Activated effector memory CD4-positive, alpha-beta T cell treated with Interleukin-2 at 50 U/mL for 16 hours (primary cell): ENCODE measurements around the gene CCDC57.

Experiments used
- DNase-seq: peaks from one replicate; pipeline ENCODE4 v3.0.0-alpha.2; 2020

CCDC57 gene

DNA sequence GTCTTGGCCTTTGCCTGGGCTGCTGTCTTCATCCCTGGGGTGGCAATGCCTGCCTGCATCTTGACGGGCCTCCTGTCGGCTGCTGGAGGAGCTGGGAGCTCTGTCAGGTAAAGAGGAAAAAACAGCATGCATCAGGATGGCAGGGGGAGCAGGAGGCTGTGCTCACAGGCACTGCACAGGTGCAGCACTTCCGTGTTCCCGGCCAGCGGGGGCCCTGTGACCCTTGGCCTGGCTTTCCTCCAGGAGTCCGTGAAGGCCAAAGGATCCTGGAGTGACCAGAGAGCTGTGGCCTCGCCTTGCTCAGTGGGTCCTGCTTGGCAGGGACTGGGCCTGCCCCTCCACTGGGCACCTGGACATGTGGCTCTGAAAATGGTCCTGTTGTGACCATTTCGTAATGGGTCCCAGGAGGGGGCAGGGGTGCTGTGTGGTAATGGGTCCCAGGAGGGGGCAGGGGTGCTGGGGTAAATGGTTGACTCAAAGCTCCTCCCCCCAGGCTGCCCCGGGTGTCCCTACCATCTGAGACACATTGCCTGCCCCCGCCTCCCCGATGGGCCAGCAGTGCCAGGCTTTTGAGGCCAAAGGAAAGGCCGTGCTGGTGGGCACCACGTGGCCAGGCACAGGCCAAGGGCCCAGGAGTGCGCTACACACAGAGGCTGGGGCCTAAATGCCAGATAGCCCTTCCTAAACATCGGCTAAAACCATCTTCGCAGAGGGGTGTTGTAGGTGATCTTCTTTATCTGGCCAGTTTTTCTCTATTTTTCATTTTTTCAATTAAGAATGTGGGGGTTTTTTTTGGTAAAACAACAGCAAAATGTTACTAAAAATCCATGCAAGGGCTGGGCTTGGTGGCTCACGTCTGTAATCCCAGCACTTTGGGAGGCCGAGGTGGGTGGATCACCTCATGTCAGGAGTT lies 110.6 kb downstream of the CCDC57 start:
- DNase-seq, result no peak

DNA sequence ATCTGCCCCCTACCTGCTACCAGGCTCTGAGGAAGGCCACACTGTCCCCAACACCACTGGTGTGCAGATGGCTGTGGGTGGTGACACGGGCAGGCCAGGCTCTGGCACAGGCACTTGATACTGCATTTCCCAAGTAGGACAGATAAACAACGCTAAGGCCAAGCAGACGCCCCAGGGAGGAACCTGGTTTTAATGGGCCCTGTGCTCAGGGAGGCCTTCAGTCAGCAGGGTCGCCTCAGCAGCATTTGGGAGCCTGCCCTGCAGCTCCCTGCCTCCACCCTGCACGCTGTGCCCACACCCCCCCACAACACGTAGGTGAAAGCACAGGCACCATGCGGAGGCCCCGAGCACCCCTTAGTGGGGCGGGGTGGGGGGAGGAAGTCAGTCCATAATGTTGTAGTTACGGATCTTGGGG lies 111.3 kb downstream of the CCDC57 start:
- no peak for DNase-seq

DNA sequence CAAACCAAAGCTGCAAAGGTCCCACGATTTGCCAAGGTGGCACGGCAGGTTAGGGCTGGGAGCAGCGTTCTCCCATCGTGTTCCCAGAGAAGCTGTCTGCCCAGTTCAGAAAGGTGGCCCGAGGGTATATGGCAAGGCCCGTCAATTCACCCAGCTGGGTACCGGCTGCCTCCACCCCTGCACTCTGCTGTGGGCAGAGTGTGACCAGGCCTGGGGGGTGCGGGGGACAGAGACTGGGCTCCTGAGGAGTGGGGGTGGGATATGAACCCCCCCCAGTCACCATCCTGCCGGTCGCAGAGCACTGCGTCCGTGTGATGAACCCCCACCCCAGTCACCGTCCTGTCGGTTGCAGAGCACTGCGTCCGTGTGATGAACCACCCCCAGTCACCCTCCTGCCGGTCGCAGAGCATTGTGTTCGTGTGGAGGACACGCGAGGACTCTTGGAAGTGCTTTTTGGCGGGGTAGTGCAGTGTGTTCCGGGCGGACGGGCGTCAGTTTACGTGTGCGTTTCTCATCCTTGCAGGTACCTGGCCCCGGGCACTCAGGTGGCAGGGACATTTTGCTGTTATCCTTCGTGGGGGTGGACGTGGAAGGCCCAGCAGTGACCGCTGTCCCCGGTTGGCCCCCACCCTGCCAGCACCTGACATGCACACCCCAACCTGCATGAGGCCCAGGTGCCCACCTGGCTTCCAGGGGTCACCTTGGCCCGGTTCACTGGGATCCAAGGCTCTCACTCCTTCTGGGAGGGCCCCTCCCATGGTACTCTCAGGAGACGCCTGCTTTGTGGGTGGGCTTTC lies 111.9 kb downstream of the CCDC57 start:
- DNase-seq, result no peak

DNA sequence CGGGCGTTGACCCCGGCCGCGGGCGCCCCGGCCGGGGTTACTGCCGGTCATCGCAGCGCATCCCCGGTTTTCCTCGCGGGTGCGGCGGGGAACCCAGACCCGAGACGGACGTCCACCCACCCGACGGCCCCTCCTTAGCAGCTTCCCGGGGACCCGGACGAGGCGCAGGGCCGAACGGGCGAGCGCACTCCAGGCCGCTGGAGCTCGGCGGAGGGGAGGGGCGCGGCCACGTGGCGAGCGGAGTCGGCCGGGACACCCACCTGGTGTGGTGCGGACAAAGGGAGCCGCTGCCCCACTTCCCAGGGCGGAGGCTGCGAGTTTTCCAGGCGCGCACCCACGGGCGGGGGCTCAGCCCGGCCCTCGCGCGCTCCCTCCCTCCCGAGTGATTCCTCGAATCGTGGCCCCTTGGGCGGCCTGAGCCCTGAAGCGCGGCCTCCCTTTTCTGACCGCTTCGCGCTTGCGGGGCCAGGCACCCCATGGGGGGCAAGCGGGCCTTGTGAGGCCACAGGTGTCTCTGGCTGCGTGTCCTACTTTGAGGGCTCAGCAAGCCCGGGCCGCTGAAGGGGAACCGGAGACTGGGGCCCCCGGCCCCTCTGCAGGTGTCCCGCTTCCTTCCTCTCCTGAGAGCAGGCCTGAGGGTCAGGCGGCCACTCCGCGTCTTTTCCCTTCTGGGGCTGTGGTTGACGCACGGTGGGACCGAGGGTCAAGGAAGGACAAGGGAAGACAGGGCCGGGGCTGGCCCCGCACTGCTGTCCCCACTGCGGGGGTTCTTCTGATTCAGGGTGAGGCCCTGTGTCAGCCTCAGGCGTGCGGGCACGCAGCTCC lies 113.5 kb downstream of the CCDC57 start:
- no peak for DNase-seq

DNA sequence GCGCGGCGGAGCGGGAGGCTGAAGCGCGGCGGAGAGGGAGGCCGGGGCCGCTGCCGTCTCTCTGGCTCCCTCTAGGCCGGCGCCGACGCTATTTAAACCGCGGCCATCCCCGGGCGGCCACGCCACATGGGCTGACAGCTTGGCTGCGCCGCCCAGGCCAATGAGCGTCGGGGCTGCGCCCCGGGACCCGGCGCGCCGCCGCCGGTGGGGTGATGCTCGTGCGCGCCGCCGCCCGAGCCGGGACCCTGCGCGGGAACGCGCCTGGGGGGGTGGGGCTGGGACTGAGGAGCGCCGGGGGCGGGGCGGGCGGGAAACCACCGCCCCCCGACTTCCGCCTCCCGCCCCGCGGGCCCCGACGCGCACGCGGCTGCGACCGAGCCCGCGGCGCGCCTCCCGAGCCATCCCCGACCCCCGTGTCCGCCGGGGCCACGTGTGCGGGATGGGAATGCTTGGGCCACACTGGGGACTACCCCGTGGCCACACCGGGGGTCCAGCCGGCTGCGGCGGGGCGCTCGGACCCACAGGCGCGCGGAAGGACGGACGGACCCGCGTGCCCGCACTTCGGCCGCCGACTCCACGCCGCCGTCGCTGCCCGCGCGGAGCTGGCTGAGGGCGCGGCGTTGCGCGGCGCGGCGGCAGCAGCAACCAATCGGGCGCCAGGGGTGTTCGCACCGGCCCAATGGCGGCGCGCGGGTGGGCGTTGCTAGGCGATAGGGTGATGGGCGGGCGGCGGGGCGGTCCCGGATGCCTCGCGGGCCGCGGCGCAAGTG lies 114.3 kb downstream of the CCDC57 start, which contains the start of gene FASN:
FASN (minus strand) TSS at position 68 of the 770 bp plus-strand sequence. CDS start 1,791 bp downstream, outside the sequence.
- peak; percentile 89 for DNase-seq

DNA sequence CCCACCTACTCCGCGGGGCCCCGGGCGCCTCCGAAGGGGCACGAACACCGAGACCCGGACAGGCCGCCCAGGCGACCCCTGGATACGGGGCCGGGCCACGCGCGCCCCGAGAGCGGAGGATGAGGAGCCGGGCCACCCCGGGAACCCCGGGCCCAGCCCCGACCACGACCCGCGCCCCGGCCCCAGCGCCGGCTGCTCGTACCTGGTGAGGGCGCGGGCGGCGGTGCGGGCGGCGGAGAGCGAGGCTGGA lies 114.8 kb downstream of the CCDC57 start:
- DNase-seq, result no peak

DNA sequence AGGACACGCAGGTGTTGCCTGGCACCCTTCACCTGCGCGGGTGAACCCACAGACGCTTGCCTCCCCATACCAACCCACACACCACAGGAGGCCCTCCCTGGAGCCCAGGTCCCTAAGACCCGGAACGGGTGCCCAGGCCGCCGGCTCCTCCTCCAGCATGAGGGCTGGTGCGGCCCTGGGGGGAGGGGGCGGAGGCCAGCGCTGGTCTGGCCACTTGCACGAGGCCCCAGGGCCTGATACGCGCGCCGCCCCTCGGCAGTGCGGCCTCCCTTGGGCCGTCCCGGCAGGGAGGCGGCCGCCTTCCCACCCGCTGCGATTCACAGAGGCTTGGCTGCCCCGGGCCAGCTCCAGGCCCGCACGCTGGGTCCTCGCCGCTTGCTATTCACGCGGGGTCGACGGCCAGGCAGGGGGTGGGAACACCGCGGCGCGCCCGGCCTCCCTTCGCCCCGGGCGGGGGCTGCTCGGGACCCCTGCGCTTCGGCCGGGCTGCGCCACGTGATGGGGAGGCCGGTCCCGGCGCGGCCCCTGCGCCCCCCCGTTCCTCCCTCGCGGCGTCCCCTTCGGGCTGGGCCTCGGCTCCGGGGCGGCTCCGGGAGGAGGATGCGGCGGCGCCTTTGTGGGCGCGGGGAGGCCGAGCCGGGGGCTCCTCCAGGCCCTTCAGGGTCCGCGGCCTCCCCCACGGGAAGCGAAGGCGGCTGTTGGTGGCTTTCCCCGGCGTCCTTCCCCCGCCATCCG lies 115.3 kb downstream of the CCDC57 start:
- DNase-seq, result no peak

DNA sequence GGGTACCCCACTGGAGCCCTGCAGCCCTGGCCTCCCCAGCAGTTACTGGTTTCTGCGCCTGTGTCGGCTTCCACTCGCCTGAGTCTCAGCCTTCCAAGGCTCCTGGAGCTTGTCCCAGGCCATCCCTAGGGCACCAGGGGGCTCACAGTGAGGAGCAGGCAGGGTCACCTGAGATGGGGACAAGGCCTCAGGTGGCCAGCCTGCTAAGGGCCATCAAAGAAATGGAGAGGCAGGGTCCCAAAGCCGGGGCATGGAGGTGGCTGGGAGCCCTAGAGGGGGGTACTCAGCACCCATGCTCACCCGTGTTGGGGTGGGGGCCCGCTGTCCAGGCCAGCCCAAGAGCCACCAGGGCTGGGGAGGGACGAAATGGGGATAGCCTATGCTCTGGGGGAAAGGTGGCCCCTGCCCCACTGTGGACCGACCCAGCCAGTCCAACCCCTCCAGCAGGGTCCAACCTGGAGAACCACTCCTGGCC lies 115.9 kb downstream of the CCDC57 start:
- DNase-seq, result no peak

DNA sequence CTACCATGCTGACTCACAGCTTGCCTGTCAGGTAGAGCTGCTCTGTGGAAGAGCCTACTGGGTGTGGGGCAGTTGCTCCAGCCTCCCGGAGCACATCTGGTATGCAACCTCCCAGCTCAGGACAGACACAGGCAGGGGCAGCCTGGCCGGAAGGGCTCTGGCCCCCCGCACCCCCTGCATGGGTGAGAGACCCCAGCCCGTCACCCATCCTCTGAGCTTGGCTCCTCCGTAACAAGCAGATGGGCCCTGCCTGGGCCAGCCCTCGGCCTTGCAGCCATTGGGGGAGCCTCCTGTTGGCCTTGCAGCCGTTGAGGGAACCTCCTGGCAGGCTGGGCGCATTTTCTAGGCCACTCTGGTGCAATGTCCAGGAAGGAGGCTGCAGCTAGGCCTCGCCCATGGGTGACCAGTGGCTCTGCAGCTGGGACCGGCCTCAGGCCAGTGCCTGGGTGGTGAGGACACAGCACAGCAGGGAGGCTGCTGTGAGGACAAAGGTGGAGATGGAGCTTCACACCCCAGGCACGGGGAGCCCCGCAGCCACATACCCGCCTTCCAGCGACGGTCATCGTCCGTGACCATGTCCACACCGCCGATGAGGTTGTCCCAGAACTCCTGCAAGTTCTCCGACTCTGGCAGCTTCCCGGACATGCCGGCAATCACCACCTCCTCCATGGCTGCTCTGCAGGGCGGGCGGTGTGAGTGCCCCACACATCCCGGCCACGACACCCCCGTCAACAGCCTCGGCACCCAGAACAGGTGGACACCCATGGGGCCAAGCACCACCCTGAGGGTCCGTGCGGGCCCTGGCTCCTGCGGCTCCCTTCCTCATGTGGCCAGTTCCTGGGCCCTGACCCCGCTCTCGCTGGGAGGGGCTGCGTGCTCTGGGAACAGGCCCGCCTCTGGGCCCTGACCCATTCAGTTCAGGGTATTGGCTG lies 116.6 kb downstream of the CCDC57 start:
- no peak for DNase-seq

DNA sequence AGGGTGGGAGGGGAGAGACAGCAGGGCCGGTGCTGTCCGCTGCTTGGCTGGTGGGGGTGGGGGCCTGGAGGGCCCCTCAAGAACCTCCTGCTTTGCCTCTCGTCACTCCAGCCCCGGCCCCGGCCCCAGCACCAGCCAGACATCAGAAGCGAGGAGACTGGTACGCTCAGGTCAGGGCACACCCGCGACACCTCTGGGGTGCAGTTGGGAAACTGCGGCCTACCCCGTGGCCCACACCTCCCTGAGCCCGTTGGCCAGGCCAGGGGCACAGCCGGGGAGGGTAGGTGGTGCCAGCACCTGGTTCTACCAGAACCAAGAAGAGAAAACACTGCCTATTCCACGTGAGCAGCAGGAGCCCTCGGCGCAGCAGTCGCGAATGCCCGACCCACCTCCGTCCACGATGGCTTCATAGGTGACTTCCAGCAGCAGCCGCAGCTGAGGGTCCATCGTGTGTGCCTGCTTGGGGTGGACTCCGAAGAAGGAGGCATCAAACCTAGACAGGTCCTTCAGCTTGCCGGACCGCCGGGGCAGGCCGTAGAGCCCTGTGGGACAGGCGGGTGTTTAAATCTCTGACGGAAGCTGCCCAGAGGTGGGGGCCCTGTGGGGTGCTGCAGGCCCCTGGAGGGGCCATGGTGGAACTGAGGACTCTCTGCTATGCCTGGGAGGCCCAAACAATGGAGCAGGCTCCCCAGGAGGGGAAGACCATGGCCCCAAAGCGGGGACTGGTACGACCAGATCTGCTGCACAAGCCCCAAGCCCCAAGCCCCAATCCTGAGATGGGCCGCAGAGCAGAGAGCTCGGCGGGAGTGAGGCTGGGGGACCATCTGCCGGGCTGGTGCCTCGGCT lies 117.5 kb downstream of the CCDC57 start:
- no peak for DNase-seq

DNA sequence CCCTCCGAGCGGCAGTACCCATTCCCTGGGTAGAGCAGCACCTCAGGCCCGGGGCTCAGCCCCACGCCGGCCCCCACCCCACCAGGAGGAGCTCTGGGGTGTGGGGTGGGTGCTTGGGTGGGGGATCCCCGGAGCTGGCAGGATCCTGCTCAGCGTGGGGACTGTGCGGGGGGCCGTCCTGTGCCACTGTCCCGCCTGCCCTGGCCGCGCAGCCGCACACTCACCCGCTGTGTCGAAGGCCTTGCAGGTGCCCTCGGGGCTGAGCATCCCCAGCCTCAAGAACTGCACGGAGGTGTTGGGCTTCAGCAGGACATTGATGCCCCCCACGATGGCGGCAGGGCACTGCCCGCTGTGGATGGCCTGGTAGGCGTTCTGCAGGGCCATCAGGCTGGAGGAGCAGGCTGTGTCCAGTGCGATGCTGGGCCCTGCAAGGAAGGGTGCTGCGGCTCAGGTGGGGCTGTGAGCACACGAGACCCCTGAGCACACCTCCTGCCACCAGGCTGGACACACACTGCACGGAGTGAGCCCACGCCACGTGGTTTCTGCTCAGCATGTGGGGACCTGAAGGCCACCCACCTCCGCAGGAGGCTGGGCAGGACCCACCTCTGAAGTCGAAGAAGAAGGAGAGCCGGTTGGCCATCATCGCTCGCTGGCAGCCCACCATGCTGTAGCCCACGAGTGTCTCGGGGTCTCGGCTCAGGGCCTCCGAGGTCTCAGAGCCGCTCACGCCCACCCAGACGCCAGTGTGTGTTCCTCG lies 119.5 kb downstream of the CCDC57 start:
- no peak for DNase-seq

DNA sequence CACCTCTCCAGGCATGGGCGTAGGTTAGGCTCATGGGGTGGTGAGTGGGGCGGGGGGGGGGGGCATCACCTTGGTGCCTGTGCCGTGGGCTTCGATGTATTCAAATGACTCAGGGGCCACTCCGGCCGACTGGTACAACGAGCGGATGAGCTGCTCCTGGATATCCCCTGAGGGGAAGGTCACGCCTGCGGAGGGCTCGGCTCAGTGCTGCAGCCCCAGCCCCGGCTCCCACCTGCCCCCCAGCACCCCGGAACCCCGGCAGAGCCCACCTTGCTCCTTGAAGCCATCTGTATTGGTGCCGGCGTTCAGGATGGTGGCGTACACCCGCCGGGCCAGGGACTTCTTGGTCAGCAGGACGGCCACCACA lies 120.0 kb downstream of the CCDC57 start:
- DNase-seq, result no peak

DNA sequence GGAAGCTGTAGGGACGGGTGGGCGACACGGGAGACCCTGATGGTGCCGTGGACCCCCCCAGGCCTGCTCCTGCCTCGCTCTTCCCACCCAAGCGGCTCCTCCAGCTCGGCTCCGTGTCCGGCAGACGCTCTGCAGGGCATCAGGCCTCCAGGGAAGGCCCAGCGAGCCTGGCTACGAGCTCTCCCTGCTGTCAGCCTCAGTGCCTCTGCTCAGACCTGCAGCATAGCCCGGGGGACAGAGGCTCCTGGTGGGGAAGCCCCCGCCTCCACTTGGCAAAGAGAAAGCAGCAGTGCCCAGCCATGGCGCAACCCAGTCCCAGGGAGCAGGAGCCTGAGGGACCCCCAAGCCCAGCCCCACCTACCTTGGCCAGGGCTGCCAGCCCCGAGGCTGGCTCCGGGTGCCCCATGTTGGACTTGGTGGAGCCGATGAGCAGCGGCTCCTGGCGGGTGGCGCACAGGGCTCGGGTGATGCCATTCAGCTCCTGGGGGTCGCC lies 120.5 kb downstream of the CCDC57 start:
- DNase-seq, result no peak

DNA sequence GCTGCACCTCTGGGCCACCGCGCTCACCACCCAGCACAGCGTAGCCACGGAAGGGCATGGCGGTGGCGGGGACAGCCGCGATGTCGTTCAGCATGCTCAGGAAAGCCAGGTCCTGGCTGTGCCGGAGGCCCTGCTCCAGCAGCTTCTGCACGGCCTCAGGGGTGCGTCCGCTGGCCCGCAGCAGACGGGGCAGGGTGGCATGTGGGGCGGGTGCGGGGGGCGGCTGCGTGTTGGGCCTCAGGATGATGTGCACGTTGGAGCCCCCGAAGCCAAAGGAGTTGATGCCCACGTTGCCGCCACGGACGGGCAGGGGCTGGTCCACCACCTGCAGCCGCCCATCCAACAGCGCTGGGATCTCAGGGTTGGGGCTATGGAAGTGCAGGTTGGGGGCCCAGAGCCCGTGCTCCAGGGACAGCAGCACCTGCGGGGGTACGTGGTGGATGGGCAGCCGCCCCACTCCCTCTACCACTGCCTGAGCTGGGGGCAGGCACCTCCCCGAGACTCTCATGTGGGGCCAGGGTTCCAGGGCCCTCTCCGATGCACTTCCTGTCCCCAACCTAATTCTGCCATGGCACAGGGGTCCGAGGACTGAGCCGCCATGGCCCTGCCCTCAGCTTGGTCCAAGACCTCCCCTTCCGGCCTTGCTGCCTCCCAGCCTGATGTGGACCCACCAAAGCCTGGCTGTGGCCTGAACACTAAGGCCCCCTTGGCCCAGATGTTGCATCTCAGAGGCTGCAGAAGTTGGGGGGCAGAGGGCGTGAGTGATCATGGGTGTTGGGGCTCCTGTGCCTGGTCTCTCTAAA lies 121.2 kb downstream of the CCDC57 start:
- DNase-seq, result no peak

DNA sequence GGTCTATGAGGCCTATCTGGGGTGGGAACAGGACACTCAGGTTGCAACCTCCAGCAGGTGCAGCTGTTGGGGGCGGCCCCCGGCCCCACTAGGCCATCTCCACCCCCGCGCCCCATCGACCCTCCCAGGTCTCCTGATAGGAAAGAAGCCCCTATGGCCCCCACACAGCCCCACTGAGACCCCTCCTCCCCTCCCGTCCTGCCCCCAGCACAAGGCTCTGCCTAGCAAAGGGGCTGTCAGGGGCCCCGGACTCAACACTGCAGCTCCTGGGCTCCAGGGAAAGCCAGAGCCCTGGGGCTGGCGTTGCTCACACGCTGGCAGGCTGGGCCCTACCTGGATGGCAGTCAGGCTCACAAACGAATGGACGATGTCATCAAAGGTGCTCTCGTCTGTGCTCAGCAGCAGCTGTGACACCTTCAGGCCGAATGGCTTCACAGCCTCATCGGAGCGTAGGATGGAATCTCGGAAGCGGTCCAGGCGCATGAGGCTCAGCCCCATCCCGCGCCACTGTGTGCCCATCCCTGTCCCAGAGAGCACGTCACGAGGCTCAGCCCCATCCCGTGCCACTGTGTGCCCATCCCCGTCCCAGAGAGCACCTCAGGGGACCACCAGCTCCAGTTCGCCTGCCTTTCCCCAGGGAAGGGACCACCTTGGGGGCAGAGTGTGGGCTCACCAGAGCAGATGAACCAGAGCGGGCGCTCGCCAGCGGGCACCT lies 121.9 kb downstream of the CCDC57 start:
- no peak for DNase-seq

DNA sequence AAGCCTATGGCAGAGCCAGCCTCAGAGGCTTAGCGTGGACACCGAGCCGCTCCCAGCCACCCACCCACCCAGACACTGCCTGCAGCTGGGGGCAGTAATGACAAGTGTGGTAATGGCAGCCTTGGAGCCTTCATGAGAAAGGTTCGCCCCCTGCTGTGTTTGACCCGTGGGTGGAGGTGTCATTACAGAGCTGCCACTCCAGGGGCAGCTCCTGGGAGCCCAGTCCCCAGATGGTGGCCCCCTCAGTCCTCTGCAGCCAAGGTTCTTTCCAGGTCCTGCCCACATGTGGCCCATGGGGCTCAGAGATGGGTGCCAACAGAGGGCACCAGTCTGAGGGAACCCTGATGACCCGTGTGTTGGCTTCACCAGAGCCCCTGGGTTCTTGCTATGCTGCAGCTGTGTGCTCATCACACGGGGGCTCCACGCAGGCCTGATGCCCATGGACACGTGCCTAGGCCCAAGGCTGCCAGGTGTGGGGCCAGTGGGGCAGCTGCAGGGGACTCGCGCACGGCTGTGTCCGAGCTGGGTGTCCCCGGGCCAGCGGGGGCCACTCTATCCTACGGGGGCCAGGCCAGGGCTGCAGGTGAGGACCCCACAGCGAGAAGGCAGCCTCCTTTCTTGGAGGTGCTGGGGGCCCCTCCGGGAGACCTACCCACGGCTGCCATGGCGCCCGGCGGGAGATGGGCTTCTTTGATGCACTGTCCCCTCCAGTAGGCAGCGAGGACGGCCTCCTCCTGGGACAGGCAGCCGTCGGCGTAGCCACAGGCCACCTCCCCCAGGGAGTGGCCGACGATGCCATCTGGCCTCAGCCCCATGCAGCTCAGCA lies 122.7 kb downstream of the CCDC57 start:
- DNase-seq, result no peak
